GM19193 (cell line): ENCODE data around the gene PARP1.

ENCODE experiments used
- POLR2A ChIP-seq: IDR thresholded peaks from 4 replicates; pipeline ENCODE4 v1.6.1; 2011; ENCODE audit not compliant: insufficient read depth, insufficient read length; ENCODE audit errors: extremely low read depth

The PARP1 gene

DNA sequence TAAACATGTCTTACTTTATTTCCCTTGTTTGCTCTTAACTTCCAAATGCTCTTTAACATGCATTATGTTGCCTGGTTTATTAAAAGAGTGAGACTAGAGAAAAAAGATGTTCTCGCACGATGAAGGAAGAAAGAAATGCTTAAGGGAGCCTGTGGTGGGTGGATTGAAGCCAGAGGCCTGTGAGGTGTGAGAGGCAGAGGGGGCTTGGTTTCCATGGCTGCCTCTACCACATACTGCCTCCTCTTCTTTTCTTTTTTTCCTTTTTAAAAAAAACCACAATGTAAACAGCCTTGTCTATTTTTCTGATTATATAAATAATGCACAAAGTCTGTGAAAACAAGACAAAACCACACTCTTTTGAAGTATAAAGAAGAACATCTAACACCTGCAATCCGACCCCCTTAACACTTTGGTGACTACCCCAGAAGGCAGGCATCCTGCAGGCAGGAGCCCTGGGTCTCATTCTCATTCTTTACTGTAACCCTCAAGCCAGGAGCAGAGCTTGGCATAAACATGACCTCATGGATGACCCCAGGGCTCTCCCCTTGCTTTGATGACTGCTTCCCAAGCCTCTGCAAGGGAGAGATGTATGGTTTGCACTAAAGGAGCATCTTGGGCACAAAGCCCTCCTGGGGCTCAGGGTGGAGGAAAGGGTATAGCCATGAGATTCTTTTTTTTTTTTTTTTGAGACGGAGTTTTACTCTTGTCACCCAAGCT, 10.1 kb upstream of the PARP1 start:
- TF ChIP-seq POLR2A, result no peak

GRCh38 chr1:226417350-226417749, 9.5 kb upstream of the PARP1 start:
- no peak for TF ChIP-seq POLR2A

DNA sequence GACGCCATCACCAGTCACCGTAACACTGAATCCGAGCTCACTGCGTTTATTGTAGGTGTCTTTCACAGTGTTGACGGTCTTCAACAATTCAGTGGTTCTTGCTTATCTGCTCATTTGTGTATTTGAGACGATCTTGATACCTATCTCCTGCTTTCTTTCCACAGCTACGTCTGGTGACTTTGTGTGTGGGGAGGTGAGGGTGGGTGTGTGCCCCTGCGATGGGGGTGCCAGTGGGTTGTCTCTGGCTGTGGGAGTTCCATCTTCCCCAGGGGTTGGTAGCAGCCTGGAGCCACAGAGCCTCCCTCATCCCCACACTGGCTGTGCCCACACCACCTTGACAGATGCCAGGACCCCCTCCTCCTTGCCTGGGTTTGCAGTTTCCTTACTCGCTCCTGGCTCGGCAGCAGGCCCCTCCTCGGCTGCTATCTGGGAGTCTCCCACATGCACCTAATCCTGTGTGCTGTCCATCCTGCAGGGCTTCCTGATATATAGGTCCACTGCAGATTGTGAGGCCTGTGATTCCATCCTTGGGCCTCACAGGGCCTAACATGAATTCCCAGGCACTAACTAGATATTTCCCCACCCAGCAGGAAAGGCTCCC, 6.3 kb upstream of the PARP1 start:
- no peak for TF ChIP-seq POLR2A

DNA sequence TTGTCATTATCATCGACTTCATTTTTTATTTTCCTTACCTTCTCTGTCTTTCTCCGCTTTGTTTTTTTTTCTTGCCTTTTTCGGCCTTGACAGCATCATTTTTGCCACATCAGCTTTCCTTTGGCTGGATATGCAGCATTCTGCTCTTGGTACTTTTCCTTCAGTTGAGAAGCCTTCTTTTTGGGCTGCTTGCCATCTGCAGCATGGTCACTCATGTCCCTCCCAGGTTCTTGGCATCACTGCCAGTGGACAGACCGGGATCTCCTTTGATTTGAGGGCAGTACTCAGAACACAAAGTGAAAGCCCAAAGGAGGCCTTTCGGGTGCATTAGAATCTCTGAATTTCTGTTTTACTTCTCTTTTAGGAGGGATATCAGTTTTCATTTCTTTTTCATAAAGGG, 3.7 kb upstream of the PARP1 start:
- TF ChIP-seq POLR2A, result no peak

GRCh38 chr1:226410958-226411357, 3.1 kb upstream of the PARP1 start:
- no peak for TF ChIP-seq POLR2A

- TF ChIP-seq POLR2A, result no peak
These were observed 1.5 kb upstream of the PARP1 start for GRCh38 chr1:226409392-226409791.

DNA sequence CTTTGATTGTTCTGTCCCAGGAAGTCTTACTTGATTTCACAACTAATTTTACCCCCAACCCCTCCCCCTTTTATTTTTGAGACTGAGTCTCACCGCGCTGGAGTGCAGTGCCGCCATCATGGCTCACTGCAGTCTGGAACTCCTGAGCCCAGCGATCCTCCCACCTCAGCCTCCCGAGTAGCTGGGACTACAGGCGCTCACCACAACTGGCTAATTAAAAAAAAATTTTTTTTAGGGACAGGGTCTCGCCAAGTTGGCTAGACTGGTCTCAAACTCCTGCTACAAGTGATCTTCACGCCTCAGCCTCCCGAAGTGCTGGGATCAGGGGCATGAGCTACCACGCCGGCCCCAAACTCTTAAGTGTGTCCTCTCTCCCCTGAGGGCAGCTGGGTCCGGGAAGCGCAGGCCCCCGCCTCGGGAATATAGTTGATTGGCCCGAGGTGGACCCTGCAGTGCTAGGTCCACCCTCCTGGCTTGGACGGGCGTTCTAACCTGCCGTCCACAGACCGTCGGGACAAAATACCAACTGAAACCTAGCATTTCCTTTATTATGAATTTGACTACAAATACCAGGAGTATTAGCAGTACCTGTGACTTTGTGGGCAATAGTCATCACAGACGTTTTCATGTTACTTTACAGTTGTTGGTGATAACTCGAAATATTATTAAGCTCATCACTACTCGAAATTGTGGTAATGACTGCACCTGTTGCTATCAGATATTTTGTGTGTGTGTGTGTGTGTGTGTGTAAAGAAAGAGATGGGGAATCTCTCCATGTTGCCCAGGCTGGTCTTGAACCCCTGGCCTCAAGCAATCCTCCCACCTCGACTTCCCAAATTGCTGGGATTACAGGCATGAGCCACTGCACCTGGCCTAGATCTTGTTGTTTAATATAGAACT, 642 bp upstream of the PARP1 start:
- no peak for TF ChIP-seq POLR2A

- TF ChIP-seq POLR2A, result no peak
These were observed 745 bp downstream of the PARP1 start for GRCh38 chr1:226407199-226407496.

DNA sequence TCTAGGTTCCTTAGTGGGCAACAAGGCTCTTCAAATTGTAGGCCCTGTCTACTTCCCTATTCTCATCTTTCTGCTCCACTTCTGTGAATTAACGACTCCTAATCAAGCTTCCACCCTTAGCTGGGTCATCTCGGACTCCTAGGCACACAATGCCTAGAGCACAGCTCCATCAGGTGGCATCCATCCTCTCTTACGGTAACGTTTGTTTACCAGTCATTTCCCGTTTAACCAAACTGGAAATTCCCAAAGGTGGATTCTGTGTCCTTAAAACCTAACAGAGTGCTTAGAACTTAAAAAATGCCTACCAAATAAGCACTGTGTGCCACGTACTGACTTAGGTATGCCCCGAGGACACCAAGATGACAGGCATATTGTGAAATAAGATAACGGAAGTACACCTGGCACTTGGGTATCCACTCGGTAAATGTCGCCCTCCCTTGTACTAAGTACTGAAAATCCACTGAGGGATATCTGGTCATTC, 1.5 kb downstream of the PARP1 start:
- TF ChIP-seq POLR2A, result no peak

GRCh38 chr1:226405411-226405988, 2.4 kb downstream of the PARP1 start:
- no peak for TF ChIP-seq POLR2A

DNA sequence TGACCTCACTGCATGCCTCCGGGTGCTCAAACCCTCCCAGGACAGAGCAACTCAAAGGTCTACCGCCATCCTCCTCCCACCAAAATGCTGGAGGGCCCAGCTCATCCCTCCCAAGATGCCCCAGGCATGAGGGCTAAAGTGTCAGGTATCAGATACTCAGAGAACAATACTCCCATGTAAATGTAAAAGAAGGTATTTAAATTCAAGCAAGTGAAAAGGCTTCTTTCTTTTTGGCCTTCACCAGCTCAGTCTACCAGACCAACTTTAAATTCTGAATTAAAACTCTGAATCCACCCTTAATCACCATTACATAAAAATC, 3.0 kb downstream of the PARP1 start:
- TF ChIP-seq POLR2A, result no peak

- no peak for TF ChIP-seq POLR2A
These were observed 3.6 kb downstream of the PARP1 start for GRCh38 chr1:226404063-226404903.

- TF ChIP-seq POLR2A, result no peak
These were observed 4.5 kb downstream of the PARP1 start for GRCh38 chr1:226403201-226404034.

DNA sequence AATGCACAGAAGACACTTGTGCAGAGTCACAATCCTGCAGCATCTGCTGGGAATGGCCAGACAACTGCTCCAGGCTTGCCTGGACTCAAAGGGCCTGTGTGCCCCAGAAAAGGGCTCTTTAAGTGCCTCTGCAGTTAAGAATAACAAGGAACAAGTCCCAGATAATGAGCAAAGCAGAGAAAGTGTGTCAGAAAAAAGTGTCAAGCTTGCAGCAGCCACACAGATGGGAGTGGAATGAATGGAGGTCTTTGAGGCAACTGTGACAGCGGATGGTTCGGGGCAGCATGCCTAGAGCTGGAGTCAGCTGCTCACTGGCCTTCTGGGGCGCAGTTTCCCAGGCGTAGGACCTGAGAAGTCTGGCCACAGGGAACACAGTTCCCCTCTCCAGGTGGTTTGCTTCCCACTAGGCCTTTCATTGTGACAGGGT, 5.1 kb downstream of the PARP1 start:
- no peak for TF ChIP-seq POLR2A
